ENCODE data around the gene LINGO1. TPM values are rescaled to one million over a fixed set of nuclear protein-coding genes. Genes with fewer than 3 reads are reported as not detected.

LINGO1 gene
- total RNA-seq, 4 donors from 2014 or later: 0.13 to 0.87 (median 0.35) TPM

- Histone ChIP-seq H3K4me1 (peaks cover 0 to 4% (median 0%) of the 10 kb centered on the region in 3 donors), H3K27me3 (peaks cover 8% of the 10 kb centered on the region), H3K4me3 (no peak overlapping the region), H3K9me3 (peaks cover 0 to 5% (median 0%) of the 10 kb centered on the region in 3 donors), H3K27ac (no peak overlapping the region), H3K36me3 (no peaks in the 10 kb centered on the region)
- no peak for ATAC-seq
- 83 to 86% methylated on average over 4 to 9 of the region's 9 CpGs for WGBS, 2 donors (ENCODE audit: low coverage in 1 of 2)
- TF ChIP-seq CTCF (IDR thresholded peaks at IDR 0.05): no peak
- TF ChIP-seq EP300 (IDR thresholded peaks at IDR 0.05): no peak
- no peak for TF ChIP-seq POLR2AphosphoS5 (IDR thresholded peaks at IDR 0.05)
- TF ChIP-seq POLR2A (IDR thresholded peaks at IDR 0.05): no peak
Observed at GRCh38 chr15:77564938-77565337, 67.8 kb downstream of the LINGO1 start.

GRCh38 chr15:77564341-77564740 is 68.4 kb downstream of the LINGO1 start:
- no peak for ATAC-seq
- 100% methylated on average over 1 of the region's 3 CpGs; no CpG with 5 or more reads in 1 of the 2 donors for WGBS, 2 donors (ENCODE audit: low coverage in 1 of 2)
- H3K4me3 ChIP-seq: no peak overlapping the region
- peaks cover 0 to 5% (median 0%) of the 10 kb centered on the region in 3 donors for H3K9me3 ChIP-seq
- no peaks in the 10 kb centered on the region for H3K36me3 ChIP-seq
- peaks cover 0 to 4% (median 0%) of the 10 kb centered on the region in 3 donors for H3K4me1 ChIP-seq
- H3K27me3 ChIP-seq: peaks cover 8% of the 10 kb centered on the region
- H3K27ac ChIP-seq: no peak overlapping the region
- TF ChIP-seq POLR2A (IDR thresholded peaks at IDR 0.05) (no peak), POLR2AphosphoS5 (IDR thresholded peaks at IDR 0.05) (no peak), EP300 (IDR thresholded peaks at IDR 0.05) (no peak), CTCF (IDR thresholded peaks at IDR 0.05) (no peak)

- H3K27me3 ChIP-seq: peaks cover 8% of the 10 kb centered on the region
- ATAC-seq: no peak
- WGBS, 2 donors (ENCODE audit: low coverage in 1 of 2): 20% methylated on average over 1 of the region's 6 CpGs; no CpG with 5 or more reads in 1 of the 2 donors
- H3K9me3 ChIP-seq: peaks cover 0 to 5% (median 0%) of the 10 kb centered on the region in 3 donors
- no peak overlapping the region for H3K4me3 ChIP-seq
- no peaks in the 10 kb centered on the region for H3K36me3 ChIP-seq
- H3K4me1 ChIP-seq: no peaks in the 10 kb centered on the region
- no peak for TF ChIP-seq EP300 (IDR thresholded peaks at IDR 0.05)
- no peak for TF ChIP-seq POLR2A (IDR thresholded peaks at IDR 0.05)
- TF ChIP-seq POLR2AphosphoS5 (IDR thresholded peaks at IDR 0.05): no peak
- TF ChIP-seq CTCF (IDR thresholded peaks at IDR 0.05): no peak
- H3K27ac ChIP-seq: no peak overlapping the region
Observed at GRCh38 chr15:77563623-77564156, 69.0 kb downstream of the LINGO1 start.

Other genes starting within 250 kb of the LINGO1 start
- gene PEAK1, start 212.8 kb downstream of the LINGO1 start, total RNA-seq: 100 to 1,000 TPM in 2 of 4 donors, 10 to 100 TPM in 2; 59.5 to 170 (median 91.6) TPM
- gene HMG20A, start 212.0 kb downstream of the LINGO1 start, total RNA-seq: 10 to 100 TPM; 23.2 to 47.9 (median 33.2) TPM